ENCODE results near the gene SNTG2. TPM values are rescaled to one million over a fixed set of nuclear protein-coding genes. Genes with fewer than 3 reads are reported as not detected.

The SNTG2 gene
- total RNA-seq, 1 donor from 2014 or later, result 1.9 TPM

GRCh38 chr2:1079873-1080799, 129.5 kb downstream of the SNTG2 start:
- Mint-ChIP-seq H3K36me3 (ENCODE audit: low read depth, unreplicated experiment) (peaks cover 1% of the 10 kb centered on the region), H3K9me3 (ENCODE audit: unreplicated experiment) (no peaks in the 10 kb centered on the region), H3K4me1 (ENCODE audit: low read depth, unreplicated experiment) (no peaks in the 10 kb centered on the region), H3K4me3 (ENCODE audit: unreplicated experiment) (no peak overlapping the region), H3K27ac (ENCODE audit: unreplicated experiment) (no peak overlapping the region), H3K27me3 (ENCODE audit: low read depth, unreplicated experiment) (no peaks in the 10 kb centered on the region)
- DNase-seq (ENCODE audit: low read depth), result no peak
- no peak for TF ChIP-seq EZH2 (IDR thresholded peaks at IDR 0.05; ENCODE audit: insufficient read depth, low read length)
- no peak for TF ChIP-seq CTCF (IDR thresholded peaks at IDR 0.05; ENCODE audit: insufficient read depth, low read depth, low read length)
- Histone ChIP-seq H3K79me2 (ENCODE audit: insufficient read depth, low read length) (no peaks in the 10 kb centered on the region), H4K20me1 (ENCODE audit: insufficient read depth, low read length) (no peaks in the 10 kb centered on the region), H3K27ac (ENCODE audit: low read depth, low read length) (no peak overlapping the region), H3K4me1 (ENCODE audit: insufficient read depth, low read length) (no peaks in the 10 kb centered on the region), H3K4me3 (ENCODE audit: insufficient read depth, low read depth, low read length) (no peak overlapping the region), H3K36me3 (ENCODE audit: insufficient read depth, low read length) (no peaks in the 10 kb centered on the region), H3K27me3 (ENCODE audit: insufficient read depth, low read length) (no peaks in the 10 kb centered on the region), H2AFZ (ENCODE audit: low read depth, low read length) (no peak overlapping the region), H3K9ac (ENCODE audit: low read length) (no peak overlapping the region), H3K4me2 (ENCODE audit: low read length) (no peak overlapping the region), H3K9me3 (ENCODE audit: insufficient read depth, low read depth, low read length) (no peaks in the 10 kb centered on the region)
- no peak for FAIRE-seq

DNA sequence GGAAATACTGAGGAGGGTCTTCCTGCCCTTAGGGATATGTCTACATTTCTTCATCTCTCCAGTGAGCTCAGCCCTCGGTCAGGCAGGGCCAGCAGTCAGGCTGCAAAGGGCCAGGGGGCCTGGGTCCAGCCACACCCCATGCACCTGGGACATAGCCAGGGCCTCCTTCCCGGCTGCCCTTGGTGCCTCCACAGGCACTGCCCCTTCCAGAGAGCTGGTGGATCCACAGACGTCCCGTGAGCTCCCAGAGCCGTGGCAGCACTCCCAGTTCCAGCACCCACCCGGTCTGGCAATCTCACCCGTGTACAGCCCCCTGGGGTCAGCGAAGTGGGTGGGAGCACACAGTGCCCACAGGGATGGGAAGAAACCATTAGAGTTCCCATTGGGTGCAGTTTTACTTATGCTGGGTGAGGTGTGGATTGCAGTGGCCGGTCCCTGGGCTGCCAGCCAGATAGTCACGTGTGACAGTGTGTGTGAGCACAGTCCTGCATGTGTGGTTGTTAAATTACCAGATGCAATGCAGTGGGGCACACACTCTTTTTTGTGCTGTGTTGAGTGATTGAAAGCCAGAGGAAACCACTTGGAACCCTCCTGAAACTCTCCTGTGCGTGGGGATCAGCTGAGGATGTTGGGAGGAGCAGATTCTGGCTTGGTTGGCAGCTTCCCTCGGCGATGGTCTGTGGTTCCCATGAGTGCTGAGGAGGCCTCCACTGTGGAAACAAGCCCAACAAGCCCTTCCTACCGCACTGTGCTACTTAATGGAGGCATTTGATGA, 131.0 kb downstream of the SNTG2 start:
- H3K4me3 ChIP-seq (ENCODE audit: insufficient read depth, low read depth, low read length), result no peak overlapping the region
- no peaks in the 10 kb centered on the region for H3K36me3 ChIP-seq (ENCODE audit: insufficient read depth, low read length)
- H3K27ac ChIP-seq (ENCODE audit: low read depth, low read length), result no peak overlapping the region
- Mint-ChIP-seq H3K4me1 (ENCODE audit: low read depth, unreplicated experiment) (no peaks in the 10 kb centered on the region), H3K36me3 (ENCODE audit: low read depth, unreplicated experiment) (peaks cover 1% of the 10 kb centered on the region), H3K4me3 (ENCODE audit: unreplicated experiment) (no peak overlapping the region), H3K9me3 (ENCODE audit: unreplicated experiment) (no peaks in the 10 kb centered on the region), H3K27me3 (ENCODE audit: low read depth, unreplicated experiment) (no peaks in the 10 kb centered on the region), H3K27ac (ENCODE audit: unreplicated experiment) (no peak overlapping the region)
- TF ChIP-seq EZH2 (IDR thresholded peaks at IDR 0.05; ENCODE audit: insufficient read depth, low read length), result no peak
- TF ChIP-seq CTCF (IDR thresholded peaks at IDR 0.05; ENCODE audit: insufficient read depth, low read depth, low read length), result no peak
- no peaks in the 10 kb centered on the region for H3K79me2 ChIP-seq (ENCODE audit: insufficient read depth, low read length)
- DNase-seq (ENCODE audit: low read depth) (no peak), FAIRE-seq (no peak)
- no peaks in the 10 kb centered on the region for H3K9me3 ChIP-seq (ENCODE audit: insufficient read depth, low read depth, low read length)
- no peaks in the 10 kb centered on the region for H3K4me1 ChIP-seq (ENCODE audit: insufficient read depth, low read length)
- no peak overlapping the region for H3K4me2 ChIP-seq (ENCODE audit: low read length)
- H3K27me3 ChIP-seq (ENCODE audit: insufficient read depth, low read length), result no peaks in the 10 kb centered on the region
- no peaks in the 10 kb centered on the region for H4K20me1 ChIP-seq (ENCODE audit: insufficient read depth, low read length)
- H3K9ac ChIP-seq (ENCODE audit: low read length), result no peak overlapping the region
- no peak overlapping the region for H2AFZ ChIP-seq (ENCODE audit: low read depth, low read length)
